H9 (cell line): ENCODE results near the gene ZNF358. TPM values are rescaled to one million over a fixed set of nuclear protein-coding genes. Genes with fewer than 3 reads are reported as not detected.
A peak's percentile ranks its signal among the peaks of the same experiment; 100 is the strongest.

ENCODE experiments used
- DNase-seq: peaks from one replicate; pipeline ENCODE4 v3.0.0-alpha.2; 2017
- H2AFZ ChIP-seq: one replicate; pipeline ENCODE4 v1.6.1; 2013; ENCODE audit warnings: mild to moderate bottlenecking, low read length, control low read depth, moderate library complexity
- H2AK5ac ChIP-seq: 2 replicates; pipeline ENCODE4 v1.6.1; 2013; ENCODE audit warnings: low read length, control low read depth, mixed read lengths; ENCODE audit not compliant: insufficient read length
- H2BK120ac ChIP-seq: one replicate; pipeline ENCODE4 v1.6.1; 2013; ENCODE audit warnings: low read depth, mild to moderate bottlenecking, low read length, control low read depth, inconsistent platforms; ENCODE audit not compliant: poor library complexity, severe bottlenecking
- H2BK12ac ChIP-seq: 2 replicates; pipeline ENCODE4 v1.6.1; 2013; ENCODE audit warnings: low read length, control low read depth, mixed read lengths, low read depth; ENCODE audit not compliant: insufficient read length
- H2BK15ac ChIP-seq: 2 replicates; pipeline ENCODE4 v1.6.1; 2013; ENCODE audit warnings: low read depth, low read length, control low read depth
- H2BK20ac ChIP-seq: one replicate; pipeline ENCODE4 v1.6.1; 2013; ENCODE audit warnings: low read depth, mild to moderate bottlenecking, low read length, control low read depth, inconsistent platforms; ENCODE audit not compliant: poor library complexity, severe bottlenecking
- H2BK5ac ChIP-seq: 2 replicates; pipeline ENCODE4 v1.6.1; 2013; ENCODE audit warnings: low read length, control low read depth, mixed read lengths; ENCODE audit not compliant: insufficient read length
- H3K14ac ChIP-seq: 2 replicates; pipeline ENCODE4 v1.6.1; 2013; ENCODE audit warnings: low read length, control low read depth; ENCODE audit not compliant: insufficient read depth
- H3K18ac ChIP-seq: 2 replicates; pipeline ENCODE4 v1.6.1; 2013; ENCODE audit warnings: low read depth, mild to moderate bottlenecking, mixed read lengths, low read length, control low read depth; ENCODE audit not compliant: insufficient read length
- H3K23ac ChIP-seq: 2 replicates; pipeline ENCODE4 v1.6.1; 2013; ENCODE audit warnings: low read length, control low read depth, mixed read lengths, low read depth; ENCODE audit not compliant: insufficient read length
- H3K23me2 ChIP-seq: 2 replicates; pipeline ENCODE4 v1.6.1; 2013; ENCODE audit warnings: low read depth, mild to moderate bottlenecking, mixed read lengths, low read length, control low read depth; ENCODE audit not compliant: insufficient read length, poor library complexity, severe bottlenecking
- H3K27ac ChIP-seq: 2 replicates; pipeline ENCODE4 v1.5.1; 2013; ENCODE audit warnings: low read length, control low read depth, mixed read lengths, low read depth; ENCODE audit not compliant: insufficient read length
- H3K27me3 ChIP-seq: 2 replicates; pipeline ENCODE4 v1.6.1; 2013; ENCODE audit warnings: low read length, control low read depth, inconsistent platforms; ENCODE audit not compliant: insufficient read depth
- H3K4ac ChIP-seq: 2 replicates; pipeline ENCODE4 v1.6.1; 2013; ENCODE audit warnings: low read depth, mild to moderate bottlenecking, control low read depth, inconsistent platforms, low read length, moderate library complexity
- H3K4me1 ChIP-seq: 2 replicates; pipeline ENCODE4 v1.6.1; 2013; ENCODE audit warnings: low read length, control low read depth, inconsistent platforms; ENCODE audit not compliant: insufficient read depth
- H3K4me2 ChIP-seq: 2 replicates; pipeline ENCODE4 v1.6.1; 2013; ENCODE audit warnings: low read length, control low read depth, mixed read lengths; ENCODE audit not compliant: insufficient read length, insufficient read depth
- H3K56ac ChIP-seq: 2 replicates; pipeline ENCODE4 v1.6.1; 2013; ENCODE audit warnings: low read depth, mild to moderate bottlenecking, mixed read lengths, low read length, control low read depth; ENCODE audit not compliant: insufficient read length
- H3K79me1 ChIP-seq: 2 replicates; pipeline ENCODE4 v1.6.1; 2013; ENCODE audit warnings: low read depth, mild to moderate bottlenecking, moderate library complexity, low read length, control low read depth, inconsistent platforms; ENCODE audit not compliant: insufficient read depth, poor library complexity, severe bottlenecking
- H3K79me2 ChIP-seq: 2 replicates; pipeline ENCODE4 v1.6.1; 2013; ENCODE audit warnings: low read length, control low read depth, inconsistent platforms; ENCODE audit not compliant: insufficient read depth
- H3K9ac ChIP-seq: 2 replicates; pipeline ENCODE4 v1.6.1; 2013; ENCODE audit warnings: low read length, control low read depth, mixed read lengths; ENCODE audit not compliant: insufficient read length; ENCODE audit errors: extremely low read depth
- H3K9me3 ChIP-seq: one replicate; pipeline ENCODE4 v1.6.1; 2013; ENCODE audit warnings: low read depth, low read length, inconsistent platforms; ENCODE audit not compliant: control insufficient read depth
- H3T11ph ChIP-seq: one replicate; pipeline ENCODE4 v1.6.1; 2013; ENCODE audit warnings: mild to moderate bottlenecking, low read length, control low read depth, inconsistent platforms
- H4K20me1 ChIP-seq: one replicate; pipeline ENCODE4 v1.6.1; 2013; ENCODE audit not compliant: control insufficient read depth, insufficient read length, insufficient read depth
- H4K5ac ChIP-seq: 2 replicates; pipeline ENCODE4 v1.6.1; 2013; ENCODE audit warnings: low read depth, mild to moderate bottlenecking, mixed read lengths, low read length, control low read depth; ENCODE audit not compliant: insufficient read length
- H4K8ac ChIP-seq: replicated peaks from 2 replicates; pipeline ENCODE4 v1.6.1; 2013; ENCODE audit warnings: low read length, control low read depth, mixed read lengths, low read depth; ENCODE audit not compliant: insufficient read length
- H4K91ac ChIP-seq: 2 replicates; pipeline ENCODE4 v1.6.1; 2013; ENCODE audit warnings: low read depth, mild to moderate bottlenecking, moderate library complexity, mixed read lengths, low read length, control low read depth; ENCODE audit not compliant: insufficient read length
- H3K27ac Mint-ChIP-seq, 3 experiments: 2 replicates in 2 of 3; 3 replicates in 1 of 3; pipeline ENCODE4 v1.8.0; 2020 to 2021; ENCODE audit warnings: mixed read lengths in 3 of 3, mild to moderate bottlenecking in 1 of 3, moderate library complexity in 1 of 3
- H3K27me3 Mint-ChIP-seq: 2 replicates; pipeline ENCODE4 v1.8.0; 2021; ENCODE audit warnings: low read depth, mild to moderate bottlenecking, moderate library complexity, mixed read lengths
- H3K36me3 Mint-ChIP-seq, 3 experiments: 2 replicates in 2 of 3; 3 replicates in 1 of 3; pipeline ENCODE4 v1.8.0; 2020 to 2021; ENCODE audit warnings: low read depth in 3 of 3, mixed read lengths in 3 of 3; ENCODE audit not compliant: insufficient read depth in 1 of 3
- H3K4me1 Mint-ChIP-seq, 2 experiments: 2 replicates each; pipeline ENCODE4 v1.8.0; 2020; ENCODE audit warnings: mixed read lengths in 2 of 2
- H3K4me3 Mint-ChIP-seq, 2 experiments: 2 replicates in 1 of 2; 3 replicates in 1 of 2; pipeline ENCODE4 v1.8.0; 2020 to 2021; ENCODE audit warnings: mild to moderate bottlenecking in 2 of 2, mixed read lengths in 2 of 2, moderate library complexity in 1 of 2
- H3K9me3 Mint-ChIP-seq, 2 experiments: 2 replicates in 1 of 2; 3 replicates in 1 of 2; pipeline ENCODE4 v1.8.0; 2020; ENCODE audit warnings: mild to moderate bottlenecking in 2 of 2, mixed read lengths in 2 of 2, moderate library complexity in 1 of 2
- CTCF ChIP-seq: fragments of 200-600 bp; sonication (generic); conservative IDR thresholded peaks from 3 replicates; pipeline ENCODE4 v1.8.0; 2021; ENCODE audit warnings: antibody characterized with exemption, mild to moderate bottlenecking
- WGBS: extraction: QIAGEN DNeasy Blood & Tissue Kit; methylation state at CpG from one replicate; pipeline ENCODE4 v1.1.7; 2013; ENCODE audit warnings: missing lambda C conversion rate, low lambda C conversion rate, mixed read lengths; ENCODE audit not compliant: insufficient read length; ENCODE audit errors: extremely low coverage; 5-methylcytosine and 5-hydroxymethylcytosine counted together
- total RNA-seq: library from RNA; stranded (reverse); gene quantifications from 2 replicates; pipeline ENCODE4 v1.2.1, GENCODE V29; 2021

ZNF358 gene
- total RNA-seq, 1 experiment from 2014 or later, result 40.5 TPM

GRCh38 chr19:7505682-7506384 is 10.1 kb upstream of the ZNF358 start:
- Histone ChIP-seq H2BK12ac (no peak overlapping the region), H3K4ac (no peak overlapping the region), H3K23me2 (peaks cover 7% of the 10 kb centered on the region), H4K8ac (no peak overlapping the region), H4K5ac (no peak overlapping the region), H4K20me1 (no peaks in the 10 kb centered on the region), H3K27ac (no peak overlapping the region), H2AK5ac (no peak overlapping the region), H2BK120ac (no peak overlapping the region), H3K18ac (peak overlapping the region; percentile 69), H3K9ac (no peak overlapping the region), H3T11ph (no peak overlapping the region), H3K4me2 (peak overlapping the region; percentile 85), H3K79me2 (no peaks in the 10 kb centered on the region), H2BK20ac (no peak overlapping the region), H2BK5ac (no peak overlapping the region), H2AFZ (peak overlapping the region; percentile 97), H3K4me1 (no peaks in the 10 kb centered on the region; the same call in 1 of the 2 replicates), H3K23ac (no peak overlapping the region), H3K27me3 (peaks cover 3% of the 10 kb centered on the region; the same call in 1 of the 2 replicates), H3K9me3 (no peaks in the 10 kb centered on the region), H3K14ac (no peak overlapping the region; the same call in 1 of the 2 replicates), H3K56ac (no peak overlapping the region), H3K79me1 (no peaks in the 10 kb centered on the region), H2BK15ac (no peak overlapping the region), H4K91ac (no peak overlapping the region)
- H3K27ac Mint-ChIP-seq, result peak overlapping the region in 1 of 3 experiments; percentile 91; a peak in 2 of 7 replicates
- no CpG with 5 or more reads among the region's 33 CpGs for WGBS
- H3K36me3 Mint-ChIP-seq, result no peaks in the 10 kb centered on the region
- peaks cover 0 to 3% of the 10 kb centered on the region in 2 experiments; a peak in 1 of 5 replicates for H3K9me3 Mint-ChIP-seq
- H3K4me1 Mint-ChIP-seq, result peaks cover 18 to 28% of the 10 kb centered on the region in 2 experiments
- no peak for TF ChIP-seq CTCF
- DNase-seq, result no peak
- H3K27me3 Mint-ChIP-seq, result peaks cover 46% of the 10 kb centered on the region
- H3K4me3 Mint-ChIP-seq, result peak overlapping the region; percentile 51 to 74
